GM19324 (cell line): ENCODE data around the gene IL20RA.
A peak's percentile ranks its signal among the peaks of the same experiment; 100 is the strongest.
"Not testable (repeated sequence)": the region's sequence is repeated elsewhere in the genome, so short reads cannot be mapped to it uniquely, and the experiment has no call there.

ENCODE experiments used
- ATAC-seq: cut with Tn5 transposase; IDR thresholded peaks from one replicate; pipeline ENCODE4 v1.9.1; 2021; ENCODE audit warnings: mild to moderate bottlenecking, moderate library complexity; ENCODE audit not compliant: unreplicated experiment, low FRiP score

IL20RA gene

GRCh38 chr6:137044366-137045221 is at the start of gene IL20RA:
IL20RA (minus strand) TSS chr6:137044965; CDS start chr6:137044728, 237 bp downstream.
- no peak for ATAC-seq

- no peak for ATAC-seq
Observed at GRCh38 chr6:137093183-137094069, 48.7 kb upstream of the IL20RA start.

- ATAC-seq: no peak
Observed at GRCh38 chr6:137092018-137092417, 47.3 kb upstream of the IL20RA start.

- no peak for ATAC-seq
Observed at GRCh38 chr6:137089305-137089704, 44.5 kb upstream of the IL20RA start.

GRCh38 chr6:137087902-137088301 is 43.1 kb upstream of the IL20RA start:
- no peak for ATAC-seq

GRCh38 chr6:137086031-137086430 is 41.3 kb upstream of the IL20RA start:
- ATAC-seq: no peak

GRCh38 chr6:137084865-137085617 is 40.3 kb upstream of the IL20RA start:
- no peak for ATAC-seq

GRCh38 chr6:137084090-137084489 is 39.3 kb upstream of the IL20RA start:
- ATAC-seq: no peak

- no peak for ATAC-seq
Observed at GRCh38 chr6:137081997-137082396, 37.2 kb upstream of the IL20RA start.

GRCh38 chr6:137080711-137081110 is 35.9 kb upstream of the IL20RA start:
- no peak for ATAC-seq

GRCh38 chr6:137076277-137077068 is 31.7 kb upstream of the IL20RA start:
- ATAC-seq: peak; percentile 99

- ATAC-seq: not testable (repeated sequence)
Observed at GRCh38 chr6:137075790-137076189, 31.0 kb upstream of the IL20RA start.

GRCh38 chr6:137070303-137070702 is 25.5 kb upstream of the IL20RA start:
- no peak for ATAC-seq

GRCh38 chr6:137067399-137067798 is 22.6 kb upstream of the IL20RA start:
- ATAC-seq: no peak

GRCh38 chr6:137058037-137058436 is 13.3 kb upstream of the IL20RA start:
- no peak for ATAC-seq

- ATAC-seq: no peak
Observed at GRCh38 chr6:137056121-137056880, 11.5 kb upstream of the IL20RA start.

GRCh38 chr6:137051790-137052472 is 7.2 kb upstream of the IL20RA start:
- no peak for ATAC-seq

- ATAC-seq: no peak
Observed at GRCh38 chr6:137049095-137049494, 4.3 kb upstream of the IL20RA start.
